HL-60 (cell line): Measurements from ENCODE around the gene MPI.

ENCODE experiments used
- DNase-seq, 2 experiments: peaks; one replicate each; pipeline ENCODE4 v3.0.0-alpha.2; 2010 to 2020; ENCODE audit warnings: low read depth in 1 of 2, low spot score in 1 of 2
- H3K27ac ChIP-seq: fragments of 250-450 bp; sonication (Bioruptor Pico); replicated peaks from 2 replicates; pipeline ENCODE4 v1.5.1; 2020; ENCODE audit warnings: mild to moderate bottlenecking, moderate library complexity
- H3K27me3 ChIP-seq: fragments of 250-450 bp; sonication (Bioruptor Pico); 2 replicates; pipeline ENCODE4 v1.5.1; 2021; ENCODE audit warnings: mild to moderate bottlenecking, moderate library complexity; ENCODE audit not compliant: insufficient read depth, poor library complexity, severe bottlenecking
- H3K4me3 ChIP-seq: replicated peaks from 2 replicates; pipeline ENCODE4 v1.5.1; 2011; ENCODE audit warnings: mild to moderate bottlenecking, control low read depth, low read length; ENCODE audit not compliant: insufficient read depth
- GABPA ChIP-seq: IDR thresholded peaks from 2 replicates; pipeline ENCODE4 v1.6.1; 2012; ENCODE audit warnings: low read depth
- POLR2AphosphoS5 ChIP-seq: IDR thresholded peaks from 2 replicates; pipeline ENCODE4 v1.6.1; 2012; ENCODE audit warnings: low read depth
- REST ChIP-seq: IDR thresholded peaks from 2 replicates; pipeline ENCODE4 v1.6.1; 2012; ENCODE audit warnings: low read depth; ENCODE audit not compliant: insufficient replicate concordance
- SPI1 ChIP-seq: IDR thresholded peaks from 2 replicates; pipeline ENCODE4 v1.6.1; 2012; ENCODE audit warnings: low read depth, mild to moderate bottlenecking, borderline replicate concordance
- TF ChIP-seq, protein P1 (sequence below): IDR thresholded peaks from one replicate; pipeline ENCODE4 v1.5.1; 2011; ENCODE audit warnings: low read length, control low read depth, inconsistent platforms; ENCODE audit not compliant: insufficient read depth

Gene MPI

GRCh38 chr15:74888716-74889115 lies 1.1 kb upstream of the MPI start:
- no peak overlapping the region for H3K4me3 ChIP-seq
- no peak for DNase-seq

GRCh38 chr15:74889390-74889882 lies 406 bp upstream of the MPI start:
- Histone ChIP-seq H3K27me3 (no peaks in the 10 kb centered on the region), H3K27ac (peak overlapping the region; percentile 69), H3K4me3 (peak overlapping the region; percentile 71)
- peak in 1 of 2 experiments; percentile 58 for DNase-seq
- TF ChIP-seq, protein P1, sequence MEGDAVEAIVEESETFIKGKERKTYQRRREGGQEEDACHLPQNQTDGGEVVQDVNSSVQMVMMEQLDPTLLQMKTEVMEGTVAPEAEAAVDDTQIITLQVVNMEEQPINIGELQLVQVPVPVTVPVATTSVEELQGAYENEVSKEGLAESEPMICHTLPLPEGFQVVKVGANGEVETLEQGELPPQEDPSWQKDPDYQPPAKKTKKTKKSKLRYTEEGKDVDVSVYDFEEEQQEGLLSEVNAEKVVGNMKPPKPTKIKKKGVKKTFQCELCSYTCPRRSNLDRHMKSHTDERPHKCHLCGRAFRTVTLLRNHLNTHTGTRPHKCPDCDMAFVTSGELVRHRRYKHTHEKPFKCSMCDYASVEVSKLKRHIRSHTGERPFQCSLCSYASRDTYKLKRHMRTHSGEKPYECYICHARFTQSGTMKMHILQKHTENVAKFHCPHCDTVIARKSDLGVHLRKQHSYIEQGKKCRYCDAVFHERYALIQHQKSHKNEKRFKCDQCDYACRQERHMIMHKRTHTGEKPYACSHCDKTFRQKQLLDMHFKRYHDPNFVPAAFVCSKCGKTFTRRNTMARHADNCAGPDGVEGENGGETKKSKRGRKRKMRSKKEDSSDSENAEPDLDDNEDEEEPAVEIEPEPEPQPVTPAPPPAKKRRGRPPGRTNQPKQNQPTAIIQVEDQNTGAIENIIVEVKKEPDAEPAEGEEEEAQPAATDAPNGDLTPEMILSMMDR = no peak
- TF ChIP-seq SPI1 (peak; percentile 3; the same call in 1 of the 2 replicates), REST (no peak)

More at GRCh38 chr15:74888716-74889115, 1.1 kb upstream of the MPI start:
- TF ChIP-seq REST (no peak), SPI1 (no peak), GABPA (no peak), POLR2AphosphoS5 (no peak)
- TF ChIP-seq, protein P1 = no peak
- H3K27ac ChIP-seq = peak overlapping the region; percentile 69
- no peaks in the 10 kb centered on the region for H3K27me3 ChIP-seq

GRCh38 chr15:74890665-74890960 lies 771 bp downstream of the MPI start:
- TF ChIP-seq REST = no peak
- no peak for TF ChIP-seq POLR2AphosphoS5
- TF ChIP-seq SPI1 = no peak
- TF ChIP-seq, protein P1 = no peak
- TF ChIP-seq GABPA = no peak
- no peak overlapping the region for H3K27ac ChIP-seq

More at GRCh38 chr15:74890665-74890960, 771 bp downstream of the MPI start:
- Histone ChIP-seq H3K4me3 (peak overlapping the region; percentile 71), H3K27me3 (no peaks in the 10 kb centered on the region)
- DNase-seq = no peak
